OCI-LY3 (cell line): ENCODE measurements around the gene CYSLTR1.

Source experiments
- H2AFZ ChIP-seq: fragments of 200-600, 300-600 bp; shearing (Covaris generic); 2 replicates; pipeline ENCODE4 v1.6.0; 2014; ENCODE audit warnings: antibody characterized with exemption, low read depth, low read length
- H3K27ac ChIP-seq: fragments of 200-600, 300-600 bp; sonication (generic); 2 replicates; pipeline ENCODE4 v1.5.1; 2014; ENCODE audit warnings: mild to moderate bottlenecking, low read length, moderate library complexity, mixed read lengths
- H3K27me3 ChIP-seq: fragments of 200-600, 300-600 bp; sonication (generic); 2 replicates; pipeline ENCODE4 v1.6.1; 2014; ENCODE audit warnings: low read depth, low read length, mixed read lengths
- H3K36me3 ChIP-seq: fragments of 200-600, 300-600 bp; sonication (generic); replicated peaks from 2 replicates; pipeline ENCODE3; 2014; ENCODE audit warnings: low read depth, low read length, mixed read lengths
- H3K4me1 ChIP-seq: fragments of 300-600, 200-600 bp; sonication (generic); 2 replicates; pipeline ENCODE4 v1.6.1; 2014; ENCODE audit warnings: low read length, mixed read lengths
- H3K4me2 ChIP-seq: fragments of 200-600, 300-600 bp; sonication (generic); 2 replicates; pipeline ENCODE4 v1.6.1; 2014; ENCODE audit warnings: low read length, mixed read lengths
- H3K4me3 ChIP-seq: fragments of 300-600, 200-600 bp; sonication (generic); 2 replicates; pipeline ENCODE4 v1.5.1; 2014; ENCODE audit warnings: antibody characterized with exemption, mild to moderate bottlenecking, low read length, moderate library complexity
- H3K79me2 ChIP-seq: fragments of 300-600, 200-600 bp; shearing (Covaris generic); 2 replicates; pipeline ENCODE4 v1.6.1; 2014; ENCODE audit warnings: mild to moderate bottlenecking, low read length, mixed read lengths
- H3K9ac ChIP-seq: fragments of 300-600, 200-600 bp; shearing (Covaris generic); 2 replicates; pipeline ENCODE4 v1.6.0; 2014; ENCODE audit warnings: mild to moderate bottlenecking, low read length, moderate library complexity
- H3K9me3 ChIP-seq: fragments of 200-600, 300-600 bp; shearing (Covaris generic); 2 replicates; pipeline ENCODE4 v1.6.1; 2014; ENCODE audit warnings: low read length, mixed read lengths; ENCODE audit not compliant: insufficient read depth
- H4K20me1 ChIP-seq: fragments of 200-600, 300-600 bp; sonication (generic); 2 replicates; pipeline ENCODE4 v1.6.1; 2016; ENCODE audit warnings: low read length, mixed read lengths; ENCODE audit not compliant: insufficient read depth
- EZH2phosphoT487 ChIP-seq: fragments of 200-600 bp; shearing (Covaris generic); IDR thresholded peaks from 2 replicates; pipeline ENCODE4 v1.6.1; 2018; ENCODE audit warnings: antibody characterized with exemption, mixed run types, low read depth
- TF ChIP-seq, protein P1 (sequence below): fragments of 200-600, 300-600 bp; sonication (generic); IDR thresholded peaks from 2 replicates; pipeline ENCODE4 v1.5.1; 2014; ENCODE audit warnings: antibody characterized with exemption, low read length, low read depth

Gene CYSLTR1

GRCh38 chrX:78327370-78328086 lies at the start of gene CYSLTR1:
Gene CYSLTR1, minus strand, starts transcription at chrX:78327611. Its CDS starts 53,865 bp downstream, at chrX:78273746.
- Histone ChIP-seq H2AFZ (no peak within 1 kb of the TSS), H3K9me3 (no peaks in the 10 kb centered on the region), H3K36me3 (no peaks in the 10 kb centered on the region), H3K27me3 (no peaks in the 10 kb centered on the region), H3K9ac (peak within 1 kb of the TSS; percentile 54), H3K4me3 (peak within 1 kb of the TSS; percentile 72), H3K4me2 (peak within 1 kb of the TSS; percentile 73), H4K20me1 (no peaks in the 10 kb centered on the region), H3K79me2 (no peaks in the 10 kb centered on the region), H3K27ac (peak within 1 kb of the TSS; percentile 76), H3K4me1 (peaks cover 80% of the 10 kb centered on the region)
- TF ChIP-seq EZH2phosphoT487, result no peak
- TF ChIP-seq, protein P1, sequence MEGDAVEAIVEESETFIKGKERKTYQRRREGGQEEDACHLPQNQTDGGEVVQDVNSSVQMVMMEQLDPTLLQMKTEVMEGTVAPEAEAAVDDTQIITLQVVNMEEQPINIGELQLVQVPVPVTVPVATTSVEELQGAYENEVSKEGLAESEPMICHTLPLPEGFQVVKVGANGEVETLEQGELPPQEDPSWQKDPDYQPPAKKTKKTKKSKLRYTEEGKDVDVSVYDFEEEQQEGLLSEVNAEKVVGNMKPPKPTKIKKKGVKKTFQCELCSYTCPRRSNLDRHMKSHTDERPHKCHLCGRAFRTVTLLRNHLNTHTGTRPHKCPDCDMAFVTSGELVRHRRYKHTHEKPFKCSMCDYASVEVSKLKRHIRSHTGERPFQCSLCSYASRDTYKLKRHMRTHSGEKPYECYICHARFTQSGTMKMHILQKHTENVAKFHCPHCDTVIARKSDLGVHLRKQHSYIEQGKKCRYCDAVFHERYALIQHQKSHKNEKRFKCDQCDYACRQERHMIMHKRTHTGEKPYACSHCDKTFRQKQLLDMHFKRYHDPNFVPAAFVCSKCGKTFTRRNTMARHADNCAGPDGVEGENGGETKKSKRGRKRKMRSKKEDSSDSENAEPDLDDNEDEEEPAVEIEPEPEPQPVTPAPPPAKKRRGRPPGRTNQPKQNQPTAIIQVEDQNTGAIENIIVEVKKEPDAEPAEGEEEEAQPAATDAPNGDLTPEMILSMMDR, result no peak

GRCh38 chrX:78377186-78377585 lies 49.8 kb upstream of the CYSLTR1 start:
- Histone ChIP-seq H3K9me3 (no peaks in the 10 kb centered on the region), H3K79me2 (no peaks in the 10 kb centered on the region), H3K27ac (no peak overlapping the region), H3K4me3 (no peak overlapping the region), H3K4me2 (no peak overlapping the region), H2AFZ (no peak overlapping the region), H3K36me3 (no peaks in the 10 kb centered on the region), H3K4me1 (peaks cover 7% of the 10 kb centered on the region), H4K20me1 (no peaks in the 10 kb centered on the region), H3K9ac (no peak overlapping the region), H3K27me3 (no peaks in the 10 kb centered on the region)
- TF ChIP-seq EZH2phosphoT487, result no peak
- TF ChIP-seq, protein P1, result no peak

GRCh38 chrX:78375894-78376293 lies 48.5 kb upstream of the CYSLTR1 start:
- Histone ChIP-seq H3K27me3 (no peaks in the 10 kb centered on the region), H3K27ac (peak overlapping the region; percentile 53)

GRCh38 chrX:78366576-78366975 lies 39.2 kb upstream of the CYSLTR1 start:
- no peak overlapping the region for H3K4me3 ChIP-seq
- no peak overlapping the region for H3K27ac ChIP-seq
- no peak overlapping the region for H3K4me2 ChIP-seq
- no peaks in the 10 kb centered on the region for H3K36me3 ChIP-seq
- no peaks in the 10 kb centered on the region for H3K79me2 ChIP-seq
- no peaks in the 10 kb centered on the region for H4K20me1 ChIP-seq
- no peak overlapping the region for H2AFZ ChIP-seq
- no peaks in the 10 kb centered on the region for H3K9me3 ChIP-seq
- TF ChIP-seq, protein P1, result no peak
- TF ChIP-seq EZH2phosphoT487, result no peak
- H3K9ac ChIP-seq, result no peak overlapping the region
- H3K27me3 ChIP-seq, result no peaks in the 10 kb centered on the region
- H3K4me1 ChIP-seq, result no peaks in the 10 kb centered on the region

More at GRCh38 chrX:78375894-78376293, 48.5 kb upstream of the CYSLTR1 start:
- Histone ChIP-seq H3K4me2 (peak overlapping the region; percentile 7; the same call in 1 of the 2 replicates), H3K36me3 (no peaks in the 10 kb centered on the region), H2AFZ (no peak overlapping the region), H3K4me3 (no peak overlapping the region), H3K9me3 (no peaks in the 10 kb centered on the region), H3K9ac (no peak overlapping the region), H3K4me1 (peaks cover 7% of the 10 kb centered on the region), H4K20me1 (no peaks in the 10 kb centered on the region), H3K79me2 (no peaks in the 10 kb centered on the region)
- no peak for TF ChIP-seq EZH2phosphoT487
- TF ChIP-seq, protein P1, result peak; percentile 35
